A673 (cell line): ENCODE results near the gene CNTRL. TPM values are rescaled to one million over a fixed set of nuclear protein-coding genes. Genes with fewer than 3 reads are reported as not detected.

Experiments used
- BruUV-seq: library from RNA; stranded (reverse); fragments of 400-500 nt; replicated peaks from 2 replicates; lab custom pipeline; 2021; lab: Mats Ljungman, UMichigan
- CTCF ChIA-PET: fragments of 300-600 bp; sonication (Branson Sonifier 250); formaldehyde crosslinking; loops from one replicate; lab custom pipeline; 2022; ENCODE audit warnings: antibody characterized with exemption; lab: Charles Lee
- POLR2A ChIA-PET: fragments of 300-600 bp; sonication (Branson Sonifier 250); formaldehyde crosslinking; loops from one replicate; lab custom pipeline; 2022; ENCODE audit warnings: antibody characterized with exemption; ENCODE audit not compliant: low non-redundant PET; lab: Charles Lee
- DNase-seq: peaks from one replicate; pipeline ENCODE4 v3.0.0-alpha.2; 2015; ENCODE audit warnings: low spot score
- H3K27ac ChIP-seq: fragments of 200-600 bp; sonication (generic); 2 replicates; pipeline ENCODE4 v1.5.1; 2016; ENCODE audit warnings: mixed run types, low read depth, mild to moderate bottlenecking, mixed read lengths, antibody characterized with exemption, low read length; ENCODE audit not compliant: poor library complexity, severe bottlenecking
- H3K27me3 ChIP-seq: fragments of 200-600 bp; sonication (generic); replicated peaks from 2 replicates; pipeline ENCODE4 v1.6.1; 2017; ENCODE audit warnings: mixed run types, low read depth, mild to moderate bottlenecking, mixed read lengths, antibody characterized with exemption, low read length; ENCODE audit not compliant: insufficient read depth, poor library complexity
- H3K36me3 ChIP-seq: fragments of 200-600 bp; sonication (generic); 2 replicates; pipeline ENCODE4 v1.6.1; 2016; ENCODE audit warnings: mixed run types, mild to moderate bottlenecking, mixed read lengths, antibody characterized with exemption, low read length; ENCODE audit not compliant: insufficient read depth, poor library complexity, severe bottlenecking
- H3K4me1 ChIP-seq: fragments of 200-600 bp; sonication (generic); 2 replicates; pipeline ENCODE4 v1.6.1; 2017; ENCODE audit warnings: mixed run types, mild to moderate bottlenecking, mixed read lengths, antibody characterized with exemption, low read length; ENCODE audit not compliant: insufficient read depth, poor library complexity, severe bottlenecking
- H3K4me3 ChIP-seq: fragments of 200-600 bp; sonication (generic); 2 replicates; pipeline ENCODE4 v1.5.1; 2016; ENCODE audit warnings: low read depth, mixed run types, mild to moderate bottlenecking, mixed read lengths, low read length; ENCODE audit not compliant: poor library complexity, severe bottlenecking
- H3K9me3 ChIP-seq: fragments of 200-600 bp; sonication (generic); 2 replicates; pipeline ENCODE4 v1.6.1; 2016; ENCODE audit warnings: mixed run types, low read depth, mild to moderate bottlenecking, mixed read lengths, antibody characterized with exemption, low read length; ENCODE audit not compliant: poor library complexity, severe bottlenecking
- EZH2 ChIP-seq: fragments of 200-600 bp; sonication (generic); IDR thresholded peaks from 2 replicates; pipeline ENCODE4 v1.6.1; 2017; ENCODE audit warnings: borderline replicate concordance, low read depth, mild to moderate bottlenecking, mixed read lengths, antibody characterized with exemption, low read length; ENCODE audit not compliant: poor library complexity, severe bottlenecking
- intact Hi-C: fragments of 100-400 bp; cut with micrococcal nuclease; formaldehyde crosslinking; loops from one replicate; pipeline ENCODE4 v1.10.0; 2022; ENCODE audit not compliant: unreplicated experiment
- total RNA-seq: library from RNA; stranded (reverse); gene quantifications from 2 replicates; pipeline ENCODE4 v1.2.3, GENCODE V29; 2021
- TF ChIP-seq, protein P1 (sequence below): fragments of 300-800, 200-600 bp; sonication (generic); conservative IDR thresholded peaks from 2 replicates; pipeline ENCODE4 v1.5.1; 2017; ENCODE audit warnings: low read depth, mild to moderate bottlenecking, antibody characterized with exemption, low read length, moderate library complexity, mixed read lengths

The CNTRL gene
- total RNA-seq, 1 experiment from 2014 or later = 26.3 TPM

DNA sequence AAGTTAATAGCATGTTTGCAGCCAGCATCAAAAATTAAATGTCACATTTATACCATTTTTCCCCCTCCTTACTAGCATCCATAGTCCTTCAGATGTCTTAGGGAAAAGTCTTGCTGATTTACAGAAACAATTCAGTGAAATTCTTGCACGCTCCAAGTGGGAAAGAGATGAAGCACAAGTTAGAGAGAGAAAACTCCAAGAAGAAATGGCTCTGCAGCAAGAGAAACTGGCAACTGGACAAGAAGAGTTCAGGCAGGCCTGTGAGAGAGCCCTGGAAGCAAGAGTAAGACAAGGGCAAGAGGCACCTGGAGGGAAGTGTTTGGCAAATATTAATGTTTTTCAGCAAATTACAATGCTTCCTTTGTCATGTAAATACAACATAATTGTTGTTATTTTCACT is 66.6 kb downstream of the CNTRL start:
- no peaks in the 10 kb centered on the region for H3K4me1 ChIP-seq
- H3K27ac ChIP-seq = no peak overlapping the region
- ChIA-PET CTCF (no interaction called here), POLR2A (no interaction called here)
- intact Hi-C loops = no loop called here
- H3K9me3 ChIP-seq = no peaks in the 10 kb centered on the region
- H3K27me3 ChIP-seq = no peaks in the 10 kb centered on the region
- H3K36me3 ChIP-seq = peaks cover 72% of the 10 kb centered on the region
- TF ChIP-seq, protein P1, sequence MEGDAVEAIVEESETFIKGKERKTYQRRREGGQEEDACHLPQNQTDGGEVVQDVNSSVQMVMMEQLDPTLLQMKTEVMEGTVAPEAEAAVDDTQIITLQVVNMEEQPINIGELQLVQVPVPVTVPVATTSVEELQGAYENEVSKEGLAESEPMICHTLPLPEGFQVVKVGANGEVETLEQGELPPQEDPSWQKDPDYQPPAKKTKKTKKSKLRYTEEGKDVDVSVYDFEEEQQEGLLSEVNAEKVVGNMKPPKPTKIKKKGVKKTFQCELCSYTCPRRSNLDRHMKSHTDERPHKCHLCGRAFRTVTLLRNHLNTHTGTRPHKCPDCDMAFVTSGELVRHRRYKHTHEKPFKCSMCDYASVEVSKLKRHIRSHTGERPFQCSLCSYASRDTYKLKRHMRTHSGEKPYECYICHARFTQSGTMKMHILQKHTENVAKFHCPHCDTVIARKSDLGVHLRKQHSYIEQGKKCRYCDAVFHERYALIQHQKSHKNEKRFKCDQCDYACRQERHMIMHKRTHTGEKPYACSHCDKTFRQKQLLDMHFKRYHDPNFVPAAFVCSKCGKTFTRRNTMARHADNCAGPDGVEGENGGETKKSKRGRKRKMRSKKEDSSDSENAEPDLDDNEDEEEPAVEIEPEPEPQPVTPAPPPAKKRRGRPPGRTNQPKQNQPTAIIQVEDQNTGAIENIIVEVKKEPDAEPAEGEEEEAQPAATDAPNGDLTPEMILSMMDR = no peak
- no peak for TF ChIP-seq EZH2
- H3K4me3 ChIP-seq = no peak overlapping the region
- DNase-seq = no peak
- TSS peak; percentile 9 for BruUV-seq

DNA sequence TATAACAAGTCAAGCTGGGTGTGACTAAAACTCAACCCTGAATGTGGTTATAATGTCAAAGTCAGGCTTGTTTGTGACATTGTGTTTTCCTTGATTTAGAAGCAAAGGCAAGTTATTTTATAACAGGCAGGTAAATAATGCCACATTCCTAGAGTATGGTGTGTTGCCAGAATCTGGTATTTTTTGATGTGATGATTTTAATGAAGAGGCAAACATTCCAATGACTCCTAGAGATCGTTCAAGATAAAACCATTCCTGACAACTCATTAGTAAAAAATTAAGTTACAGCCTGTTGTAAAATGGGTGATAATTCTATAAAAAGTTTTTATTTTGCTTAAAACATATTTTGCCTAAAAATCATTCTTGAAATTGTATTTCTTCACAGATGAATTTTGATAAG is 67.0 kb downstream of the CNTRL start:
- no peaks in the 10 kb centered on the region for H3K9me3 ChIP-seq
- BruUV-seq = no TSS peak
- H3K27ac ChIP-seq = no peak overlapping the region
- H3K4me3 ChIP-seq = no peak overlapping the region
- no peaks in the 10 kb centered on the region for H3K4me1 ChIP-seq
- no peaks in the 10 kb centered on the region for H3K27me3 ChIP-seq
- peaks cover 76% of the 10 kb centered on the region for H3K36me3 ChIP-seq
- ChIA-PET POLR2A (no interaction called here), CTCF (no interaction called here)
- DNase-seq = no peak
- intact Hi-C loops = no loop called here
- TF ChIP-seq, protein P1 = no peak
- no peak for TF ChIP-seq EZH2

DNA sequence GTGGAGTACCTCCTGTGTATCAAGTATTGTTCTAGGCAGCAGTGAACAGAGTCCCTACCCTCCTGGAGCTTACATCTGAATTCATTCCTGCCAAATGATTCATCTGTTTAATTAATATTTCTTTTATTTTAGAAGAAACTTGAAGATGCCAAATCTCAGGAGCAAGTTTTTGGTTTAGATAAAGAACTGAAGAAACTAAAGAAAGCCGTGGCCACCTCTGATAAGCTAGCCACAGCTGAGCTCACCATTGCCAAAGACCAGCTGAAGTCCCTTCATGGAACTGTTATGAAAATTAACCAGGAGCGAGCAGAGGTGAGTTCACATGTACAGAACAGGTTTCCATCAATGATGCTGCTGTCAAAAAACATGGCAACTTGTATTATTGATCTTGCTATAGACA is 69.0 kb downstream of the CNTRL start:
- Histone ChIP-seq H3K4me3 (no peak overlapping the region), H3K36me3 (peaks cover 87% of the 10 kb centered on the region), H3K4me1 (no peaks in the 10 kb centered on the region), H3K27me3 (no peaks in the 10 kb centered on the region), H3K9me3 (no peaks in the 10 kb centered on the region), H3K27ac (no peak overlapping the region)
- TF ChIP-seq EZH2 = no peak
- no peak for DNase-seq
- ChIA-PET CTCF (no interaction called here), POLR2A (no interaction called here)
- intact Hi-C loops = no loop called here
- BruUV-seq = no TSS peak

DNA sequence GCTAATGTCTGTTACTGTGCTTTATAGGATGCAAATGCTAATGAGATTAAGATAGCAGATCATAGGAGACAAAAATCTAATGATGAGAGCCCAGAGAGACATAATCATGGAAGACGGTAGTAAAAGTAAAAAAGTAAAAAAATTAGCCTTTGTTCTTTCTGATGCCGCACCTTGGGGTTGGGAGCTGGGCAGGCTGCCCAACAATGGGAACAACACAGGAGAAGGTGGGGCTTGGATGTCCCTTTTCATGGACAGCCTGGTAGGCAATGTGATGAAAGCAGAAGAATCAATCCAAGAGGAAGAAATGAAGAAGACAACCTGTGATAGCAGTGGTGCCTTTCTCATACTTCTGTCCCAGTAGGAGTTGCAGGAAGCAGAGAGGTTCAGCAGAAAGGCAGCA is 69.7 kb downstream of the CNTRL start:
- POLR2A ChIA-PET = no interaction called here
- CTCF ChIA-PET = no interaction called here
- BruUV-seq = no TSS peak

More for the DNA sequence above, 69.7 kb downstream of the CNTRL start:
- Histone ChIP-seq H3K27me3 (no peaks in the 10 kb centered on the region), H3K4me1 (no peaks in the 10 kb centered on the region), H3K36me3 (peaks cover 90% of the 10 kb centered on the region), H3K27ac (no peak overlapping the region), H3K9me3 (no peaks in the 10 kb centered on the region), H3K4me3 (no peak overlapping the region)
- TF ChIP-seq, protein P1 = no peak
- TF ChIP-seq EZH2 = no peak
- intact Hi-C loops = no loop called here
- DNase-seq = no peak
